ENCODE data around the gene PXDC1. TPM values are rescaled to one million over a fixed set of nuclear protein-coding genes. Genes with fewer than 3 reads are reported as not detected.
"Not testable (repeated sequence)": the region's sequence is repeated elsewhere in the genome, so short reads cannot be mapped to it uniquely, and the experiment has no call there.

Gene PXDC1
- total RNA-seq, 4 donors from 2014 or later, result 8.8 to 47.1 (median 19.6) TPM

GRCh38 chr6:3759646-3760232 lies 8.2 kb upstream of the PXDC1 start:
- no peak overlapping the region for H3K27ac ChIP-seq
- intact Hi-C loops (cut with DNase I; ENCODE audit: low total_unique reads) (no loop called here), in situ Hi-C loops (cut with MboI; ENCODE audit: low sequenced_read_pairs in 4 of 4) (no loop called here)
- no peak overlapping the region for H3K4me3 ChIP-seq
- peaks cover 0 to 5% of the 10 kb centered on the region in 2 donors for H3K4me1 ChIP-seq
- TF ChIP-seq POLR2A (IDR thresholded peaks at IDR 0.05) (no peak), CTCF (IDR thresholded peaks at IDR 0.05 in 4 of 5, conservative IDR thresholded peaks at IDR 0.05 in 1 of 5) (no peak)
- H3K9me3 ChIP-seq, result no peaks in the 10 kb centered on the region
- peak in 1 of 2 donors; percentile 58 for ATAC-seq
- H3K36me3 ChIP-seq, result no peaks in the 10 kb centered on the region
- no peak for DNase-seq
- no peaks in the 10 kb centered on the region for H3K27me3 ChIP-seq

- H3K27ac ChIP-seq, result no peak overlapping the region
- intact Hi-C loops (cut with DNase I; ENCODE audit: low total_unique reads), result no loop called here
These were observed 7.3 kb upstream of the PXDC1 start for GRCh38 chr6:3758842-3759144.

GRCh38 chr6:3757998-3758841 lies 6.7 kb upstream of the PXDC1 start:
- intact Hi-C loops (cut with DNase I; ENCODE audit: low total_unique reads); H3K27ac ChIP-seq; H3K4me1 ChIP-seq; H3K9me3 ChIP-seq; H3K27me3 ChIP-seq; DNase-seq; H3K36me3 ChIP-seq; in situ Hi-C loops (cut with MboI; ENCODE audit: low sequenced_read_pairs in 4 of 4); H3K4me3 ChIP-seq; ATAC-seq: not testable (repeated sequence)

More at GRCh38 chr6:3758842-3759144, 7.3 kb upstream of the PXDC1 start:
- Histone ChIP-seq H3K27me3 (no peaks in the 10 kb centered on the region), H3K9me3 (no peaks in the 10 kb centered on the region), H3K36me3 (no peaks in the 10 kb centered on the region), H3K4me1 (peaks cover 0 to 5% of the 10 kb centered on the region in 2 donors), H3K4me3 (no peak overlapping the region)
- no peak for ATAC-seq
- no peak for DNase-seq
- in situ Hi-C loops (cut with MboI; ENCODE audit: low sequenced_read_pairs in 4 of 4), result no loop called here
- TF ChIP-seq CTCF (IDR thresholded peaks at IDR 0.05 in 4 of 5, conservative IDR thresholded peaks at IDR 0.05 in 1 of 5), result no peak
- no peak for TF ChIP-seq POLR2A (IDR thresholded peaks at IDR 0.05)

- intact Hi-C loops (cut with DNase I; ENCODE audit: low total_unique reads) (no loop called here), in situ Hi-C loops (cut with MboI; ENCODE audit: low sequenced_read_pairs in 4 of 4) (no loop called here)
- Histone ChIP-seq H3K27me3 (no peaks in the 10 kb centered on the region), H3K4me3 (no peak overlapping the region), H3K36me3 (no peaks in the 10 kb centered on the region), H3K4me1 (peaks cover 0 to 5% of the 10 kb centered on the region in 2 donors), H3K9me3 (no peaks in the 10 kb centered on the region), H3K27ac (no peak overlapping the region)
- DNase-seq (no peak), ATAC-seq (no peak)
- no peak for TF ChIP-seq POLR2A (IDR thresholded peaks at IDR 0.05)
- no peak for TF ChIP-seq CTCF (IDR thresholded peaks at IDR 0.05 in 4 of 5, conservative IDR thresholded peaks at IDR 0.05 in 1 of 5)
These were observed 5.7 kb upstream of the PXDC1 start for GRCh38 chr6:3757241-3757641.

- in situ Hi-C loops (cut with MboI; ENCODE audit: low sequenced_read_pairs in 4 of 4), result no loop called here
- intact Hi-C loops (cut with DNase I; ENCODE audit: low total_unique reads), result no loop called here
These were observed 5.0 kb upstream of the PXDC1 start for GRCh38 chr6:3756546-3756945.

More at GRCh38 chr6:3756546-3756945, 5.0 kb upstream of the PXDC1 start:
- Histone ChIP-seq H3K9me3 (no peaks in the 10 kb centered on the region), H3K4me1 (peaks cover 0 to 5% of the 10 kb centered on the region in 2 donors), H3K27ac (no peak overlapping the region), H3K36me3 (no peaks in the 10 kb centered on the region), H3K27me3 (no peaks in the 10 kb centered on the region), H3K4me3 (no peak overlapping the region)
- DNase-seq, result no peak
- TF ChIP-seq POLR2A (IDR thresholded peaks at IDR 0.05), result no peak
- TF ChIP-seq CTCF (IDR thresholded peaks at IDR 0.05 in 4 of 5, conservative IDR thresholded peaks at IDR 0.05 in 1 of 5), result no peak
- no peak for ATAC-seq

All from gastrocnemius medialis (tissue), 4 donors.